ENCODE results near the gene SSR3. TPM values are rescaled to one million over a fixed set of nuclear protein-coding genes. Genes with fewer than 3 reads are reported as not detected.

Gene SSR3
- total and polyA plus RNA-seq, 2 donors from 2014 or later = 132 to 150 TPM

- DNase-seq (no peak), FAIRE-seq (no peak)
- H3K27ac ChIP-seq (ENCODE audit: low read depth in 2 of 2, low read length in 2 of 2) = peak overlapping the region; percentile 85 to 88
- peak overlapping the region; percentile 90 to 97 (median 94) for H3K4me3 ChIP-seq (ENCODE audit: low read length in 3 of 3)
- peak overlapping the region; percentile 71 to 85 (median 84) for H3K9ac ChIP-seq (ENCODE audit: low read length in 3 of 3)
- H3K36me3 ChIP-seq (ENCODE audit: control insufficient read depth in 2 of 3, insufficient read depth in 3 of 3, low read length in 3 of 3) = peaks cover 2 to 14% (median 5%) of the 10 kb centered on the region in 3 donors
- no peaks in the 10 kb centered on the region for H3K9me3 ChIP-seq (ENCODE audit: control insufficient read depth in 2 of 3, insufficient read depth in 1 of 3, low read length in 3 of 3)
- TF ChIP-seq, protein P1, sequence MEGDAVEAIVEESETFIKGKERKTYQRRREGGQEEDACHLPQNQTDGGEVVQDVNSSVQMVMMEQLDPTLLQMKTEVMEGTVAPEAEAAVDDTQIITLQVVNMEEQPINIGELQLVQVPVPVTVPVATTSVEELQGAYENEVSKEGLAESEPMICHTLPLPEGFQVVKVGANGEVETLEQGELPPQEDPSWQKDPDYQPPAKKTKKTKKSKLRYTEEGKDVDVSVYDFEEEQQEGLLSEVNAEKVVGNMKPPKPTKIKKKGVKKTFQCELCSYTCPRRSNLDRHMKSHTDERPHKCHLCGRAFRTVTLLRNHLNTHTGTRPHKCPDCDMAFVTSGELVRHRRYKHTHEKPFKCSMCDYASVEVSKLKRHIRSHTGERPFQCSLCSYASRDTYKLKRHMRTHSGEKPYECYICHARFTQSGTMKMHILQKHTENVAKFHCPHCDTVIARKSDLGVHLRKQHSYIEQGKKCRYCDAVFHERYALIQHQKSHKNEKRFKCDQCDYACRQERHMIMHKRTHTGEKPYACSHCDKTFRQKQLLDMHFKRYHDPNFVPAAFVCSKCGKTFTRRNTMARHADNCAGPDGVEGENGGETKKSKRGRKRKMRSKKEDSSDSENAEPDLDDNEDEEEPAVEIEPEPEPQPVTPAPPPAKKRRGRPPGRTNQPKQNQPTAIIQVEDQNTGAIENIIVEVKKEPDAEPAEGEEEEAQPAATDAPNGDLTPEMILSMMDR (IDR thresholded peaks at IDR 0.05; ENCODE audit: borderline replicate concordance, extremely low read depth, insufficient read depth) = no peak
- intact Hi-C loops (cut with DNase I) = no loop called here
- peaks cover 0 to 3% (median 0%) of the 10 kb centered on the region in 3 donors for H3K4me1 ChIP-seq (ENCODE audit: control insufficient read depth in 2 of 3, insufficient read depth in 2 of 3, low read depth in 1 of 3, low read length in 3 of 3)
- H3K27me3 ChIP-seq (ENCODE audit: control insufficient read depth, insufficient read depth, low read length) = no peaks in the 10 kb centered on the region
Observed at GRCh38 chr3:156554515-156554841, 439 bp downstream of the SSR3 start.

GRCh38 chr3:156553705-156554356 lies 1.1 kb downstream of the SSR3 start:
- Histone ChIP-seq H3K9me3 (ENCODE audit: control insufficient read depth in 2 of 3, insufficient read depth in 1 of 3, low read length in 3 of 3) (no peaks in the 10 kb centered on the region), H3K4me1 (ENCODE audit: control insufficient read depth in 2 of 3, insufficient read depth in 2 of 3, low read depth in 1 of 3, low read length in 3 of 3) (peaks cover 0 to 3% (median 0%) of the 10 kb centered on the region in 3 donors), H3K4me3 (ENCODE audit: low read length in 3 of 3) (peak overlapping the region; percentile 90 to 97 (median 94)), H3K36me3 (ENCODE audit: control insufficient read depth in 2 of 3, insufficient read depth in 3 of 3, low read length in 3 of 3) (peaks cover 2 to 16% (median 5%) of the 10 kb centered on the region in 3 donors), H3K27ac (ENCODE audit: low read depth in 2 of 2, low read length in 2 of 2) (no peak overlapping the region), H3K9ac (ENCODE audit: low read length in 3 of 3) (peak overlapping the region; percentile 71 to 85 (median 84)), H3K27me3 (ENCODE audit: control insufficient read depth, insufficient read depth, low read length) (no peaks in the 10 kb centered on the region)
- intact Hi-C loops (cut with DNase I) = no loop called here
- no peak for FAIRE-seq
- peak in 2 of 5 donors; percentile 32 to 40 for DNase-seq
- TF ChIP-seq, protein P1 (IDR thresholded peaks at IDR 0.05; ENCODE audit: borderline replicate concordance, extremely low read depth, insufficient read depth) = no peak

DNA sequence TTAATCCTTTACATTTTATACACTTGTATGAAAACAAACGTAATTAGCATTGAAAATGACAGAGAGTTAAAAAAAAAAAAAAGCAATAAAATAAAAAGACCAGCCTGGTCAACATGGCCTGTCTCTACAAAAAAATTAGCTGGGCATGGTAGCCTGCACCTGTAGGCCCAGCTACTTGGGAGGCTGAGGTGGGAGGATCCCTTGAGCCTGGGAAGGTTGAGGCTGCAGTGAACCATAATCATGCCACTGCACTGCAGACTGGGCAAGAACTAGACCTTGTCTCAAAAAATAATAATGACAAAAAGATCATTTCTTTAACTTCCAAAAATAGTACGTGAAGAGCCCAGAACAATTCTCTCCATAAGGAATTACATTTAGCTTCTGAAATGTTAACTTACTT lies 1.9 kb downstream of the SSR3 start:
- intact Hi-C loops (cut with DNase I) = no loop called here
- DNase-seq = no peak
- Histone ChIP-seq H3K9me3 (ENCODE audit: control insufficient read depth in 2 of 3, insufficient read depth in 1 of 3, low read length in 3 of 3) (no peaks in the 10 kb centered on the region), H3K4me3 (ENCODE audit: low read length in 3 of 3) (peak overlapping the region in 2 of 3 donors; percentile 3 to 97), H3K9ac (ENCODE audit: low read length in 3 of 3) (no peak overlapping the region), H3K36me3 (ENCODE audit: control insufficient read depth in 2 of 3, insufficient read depth in 3 of 3, low read length in 3 of 3) (peaks cover 2 to 24% (median 9%) of the 10 kb centered on the region in 3 donors), H3K27me3 (ENCODE audit: control insufficient read depth, insufficient read depth, low read length) (no peaks in the 10 kb centered on the region), H3K4me1 (ENCODE audit: control insufficient read depth in 2 of 3, insufficient read depth in 2 of 3, low read depth in 1 of 3, low read length in 3 of 3) (peaks cover 0 to 3% (median 0%) of the 10 kb centered on the region in 3 donors), H3K27ac (ENCODE audit: low read depth in 2 of 2, low read length in 2 of 2) (no peak overlapping the region)
- FAIRE-seq = no peak
- TF ChIP-seq, protein P1 (IDR thresholded peaks at IDR 0.05; ENCODE audit: borderline replicate concordance, extremely low read depth, insufficient read depth) = no peak
